Body of pancreas (tissue), 4 donors: Measurements from ENCODE around the gene PLXNB2.

Source experiments
- POLR2A ChIP-seq, 3 donors: fragments of 450-650 bp; IDR thresholded peaks; one replicate each; pipeline ENCODE4 v1.6.1; 2016; ENCODE audit warnings: antibody characterized with exemption in 3 of 3, mild to moderate bottlenecking in 2 of 3
- TF ChIP-seq, protein P1 (sequence below), 7 experiments: fragments of 450-650 bp in 4 of 7; fragments of 200-600 bp in 3 of 7; sonication (generic) in 3 of 7; IDR thresholded peaks; one replicate each; pipeline ENCODE4 v1.5.1; 2016 to 2019; ENCODE audit warnings: antibody characterized with exemption in 7 of 7

DNA sequence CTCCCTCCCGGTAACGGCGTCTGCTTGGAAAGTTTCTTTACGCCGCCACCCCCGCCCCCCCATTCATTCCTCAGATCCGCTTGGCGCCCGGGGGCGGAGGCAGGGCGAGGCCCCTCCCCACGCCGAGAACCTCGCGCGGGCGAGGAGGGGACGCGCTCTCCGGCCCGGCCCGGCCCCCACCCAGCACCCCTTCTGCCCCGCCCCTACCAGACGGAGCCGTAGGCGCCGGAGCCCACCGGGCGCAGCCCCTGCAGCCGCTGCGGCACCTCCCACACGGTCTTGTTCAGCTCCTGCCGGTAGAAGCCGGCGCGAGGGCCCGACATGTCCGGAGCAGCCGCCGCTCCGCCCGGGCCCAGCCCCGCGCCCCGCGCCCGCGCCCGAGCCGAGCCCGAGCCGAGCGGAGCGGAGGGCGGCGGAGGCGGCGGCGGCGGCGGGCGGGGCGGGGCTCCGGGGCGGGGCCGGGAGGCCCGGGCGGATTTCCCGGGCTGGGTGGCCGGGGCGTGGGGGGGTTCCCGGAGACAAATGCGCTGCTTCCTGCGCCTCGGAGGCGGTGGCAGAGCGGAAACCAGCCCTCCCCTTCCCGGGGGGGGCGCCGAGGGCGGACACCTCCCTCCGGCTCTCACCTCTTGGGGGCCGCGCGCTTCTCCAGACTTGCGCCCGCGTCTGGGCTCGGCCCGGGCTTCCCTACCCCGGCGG, 37.3 kb downstream of the PLXNB2 start, which contains the start of gene MAPK11:
- TF ChIP-seq, protein P1, sequence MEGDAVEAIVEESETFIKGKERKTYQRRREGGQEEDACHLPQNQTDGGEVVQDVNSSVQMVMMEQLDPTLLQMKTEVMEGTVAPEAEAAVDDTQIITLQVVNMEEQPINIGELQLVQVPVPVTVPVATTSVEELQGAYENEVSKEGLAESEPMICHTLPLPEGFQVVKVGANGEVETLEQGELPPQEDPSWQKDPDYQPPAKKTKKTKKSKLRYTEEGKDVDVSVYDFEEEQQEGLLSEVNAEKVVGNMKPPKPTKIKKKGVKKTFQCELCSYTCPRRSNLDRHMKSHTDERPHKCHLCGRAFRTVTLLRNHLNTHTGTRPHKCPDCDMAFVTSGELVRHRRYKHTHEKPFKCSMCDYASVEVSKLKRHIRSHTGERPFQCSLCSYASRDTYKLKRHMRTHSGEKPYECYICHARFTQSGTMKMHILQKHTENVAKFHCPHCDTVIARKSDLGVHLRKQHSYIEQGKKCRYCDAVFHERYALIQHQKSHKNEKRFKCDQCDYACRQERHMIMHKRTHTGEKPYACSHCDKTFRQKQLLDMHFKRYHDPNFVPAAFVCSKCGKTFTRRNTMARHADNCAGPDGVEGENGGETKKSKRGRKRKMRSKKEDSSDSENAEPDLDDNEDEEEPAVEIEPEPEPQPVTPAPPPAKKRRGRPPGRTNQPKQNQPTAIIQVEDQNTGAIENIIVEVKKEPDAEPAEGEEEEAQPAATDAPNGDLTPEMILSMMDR (IDR thresholded peaks at IDR 0.05) = no peak
- no peak for TF ChIP-seq POLR2A (IDR thresholded peaks at IDR 0.05)
